ENCODE results near the gene PARP3. TPM values are rescaled to one million over a fixed set of nuclear protein-coding genes. Genes with fewer than 3 reads are reported as not detected.

Gene PARP3
- total and polyA plus RNA-seq, 9 of the 15 experiments (the other 6 are each of a cell fraction or from before 2014, with no cell fraction given), result 0.46 to 6.6 (median 4.5) TPM

DNA sequence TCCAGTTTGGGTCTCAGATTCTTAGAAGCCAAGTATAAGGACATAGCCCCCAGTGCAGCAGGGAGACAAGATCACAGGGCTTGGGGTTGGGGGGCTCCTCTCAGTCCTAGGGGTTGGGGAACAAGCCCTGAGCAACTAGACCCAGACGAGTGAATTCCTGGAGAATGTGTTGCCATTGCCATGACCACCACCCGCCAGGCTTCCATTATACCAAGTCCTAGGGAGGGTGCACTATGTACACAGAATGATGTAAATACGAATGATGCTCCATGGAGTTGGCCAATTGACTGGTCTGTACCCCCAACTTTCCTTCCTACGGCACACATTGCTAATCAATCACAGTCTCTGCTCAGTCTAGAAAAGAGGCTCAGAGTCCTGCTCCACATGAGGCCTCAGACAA lies 47.8 kb upstream of the PARP3 start:
- POLR2A ChIA-PET, result no interaction called here
- H3K27me3 ChIP-seq (ENCODE audit: control insufficient read depth in 2 of 2, insufficient read depth in 2 of 2, low read length in 2 of 2), result peaks cover 4 to 33% of the 10 kb centered on the region in 2 experiments; a peak in 4 of 5 replicates
- H2AFZ ChIP-seq (ENCODE audit: low read depth, low read length), result no peak overlapping the region
- no peaks in the 10 kb centered on the region for H4K20me1 ChIP-seq (replicated peaks; ENCODE audit: control insufficient read depth, insufficient read depth, low read length)
- BruUV-seq (replicated peaks), result no TSS peak
- WGBS (ENCODE audit: insufficient coverage, low coverage, missing lambda C conversion rate), result 3% methylated on average over 4 of the region's 4 CpGs
- TF ChIP-seq ZKSCAN3 (CRISPR knock-in tag; IDR thresholded peaks at IDR 0.05) (no peak), NCOA6 (IDR thresholded peaks at IDR 0.05) (no peak), RFX5 (IDR thresholded peaks at IDR 0.05; ENCODE audit: low read depth, low read length) (no peak), ZNF23 (CRISPR knock-in tag; IDR thresholded peaks at IDR 0.05) (no peak), DMBX1 (CRISPR knock-in tag; IDR thresholded peaks at IDR 0.05; ENCODE audit: borderline replicate concordance) (no peak), RHOXF2B (CRISPR knock-in tag; conservative IDR thresholded peaks at IDR 0.05) (no peak), OTX1 (CRISPR knock-in tag; IDR thresholded peaks at IDR 0.05) (no peak), TGIF2 (CRISPR knock-in tag; IDR thresholded peaks at IDR 0.05) (no peak), RBFOX2 (IDR thresholded peaks at IDR 0.05; ENCODE audit: low read depth, low read length) (no peak), KLF13 (tag; IDR thresholded peaks at IDR 0.05; ENCODE audit: borderline replicate concordance, low read depth) (no peak), KLF1 (tag; IDR thresholded peaks at IDR 0.05) (no peak), PHB (CRISPR knock-in tag; IDR thresholded peaks at IDR 0.05) (no peak), PTBP1 (IDR thresholded peaks at IDR 0.05; ENCODE audit: low read depth, low read length) (no peak), ZFP91 (CRISPR knock-in tag; IDR thresholded peaks at IDR 0.05) (no peak), ESRRA (IDR thresholded peaks at IDR 0.05; ENCODE audit: borderline replicate concordance, low read depth) (no peak), CHD4 (IDR thresholded peaks at IDR 0.05; ENCODE audit: insufficient read depth, insufficient replicate concordance, low read depth, low read length, poor library complexity, severe bottlenecking) (no peak), ZNF699 (CRISPR knock-in tag; IDR thresholded peaks at IDR 0.05; ENCODE audit: insufficient replicate concordance) (no peak)
- TF ChIP-seq, protein P1, sequence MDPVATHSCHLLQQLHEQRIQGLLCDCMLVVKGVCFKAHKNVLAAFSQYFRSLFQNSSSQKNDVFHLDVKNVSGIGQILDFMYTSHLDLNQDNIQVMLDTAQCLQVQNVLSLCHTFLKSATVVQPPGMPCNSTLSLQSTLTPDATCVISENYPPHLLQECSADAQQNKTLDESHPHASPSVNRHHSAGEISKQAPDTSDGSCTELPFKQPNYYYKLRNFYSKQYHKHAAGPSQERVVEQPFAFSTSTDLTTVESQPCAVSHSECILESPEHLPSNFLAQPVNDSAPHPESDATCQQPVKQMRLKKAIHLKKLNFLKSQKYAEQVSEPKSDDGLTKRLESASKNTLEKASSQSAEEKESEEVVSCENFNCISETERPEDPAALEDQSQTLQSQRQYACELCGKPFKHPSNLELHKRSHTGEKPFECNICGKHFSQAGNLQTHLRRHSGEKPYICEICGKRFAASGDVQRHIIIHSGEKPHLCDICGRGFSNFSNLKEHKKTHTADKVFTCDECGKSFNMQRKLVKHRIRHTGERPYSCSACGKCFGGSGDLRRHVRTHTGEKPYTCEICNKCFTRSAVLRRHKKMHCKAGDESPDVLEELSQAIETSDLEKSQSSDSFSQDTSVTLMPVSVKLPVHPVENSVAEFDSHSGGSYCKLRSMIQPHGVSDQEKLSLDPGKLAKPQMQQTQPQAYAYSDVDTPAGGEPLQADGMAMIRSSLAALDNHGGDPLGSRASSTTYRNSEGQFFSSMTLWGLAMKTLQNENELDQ (CRISPR knock-in tag; IDR thresholded peaks at IDR 0.05; ENCODE audit: borderline replicate concordance), result no peak
- TF ChIP-seq, protein P2, sequence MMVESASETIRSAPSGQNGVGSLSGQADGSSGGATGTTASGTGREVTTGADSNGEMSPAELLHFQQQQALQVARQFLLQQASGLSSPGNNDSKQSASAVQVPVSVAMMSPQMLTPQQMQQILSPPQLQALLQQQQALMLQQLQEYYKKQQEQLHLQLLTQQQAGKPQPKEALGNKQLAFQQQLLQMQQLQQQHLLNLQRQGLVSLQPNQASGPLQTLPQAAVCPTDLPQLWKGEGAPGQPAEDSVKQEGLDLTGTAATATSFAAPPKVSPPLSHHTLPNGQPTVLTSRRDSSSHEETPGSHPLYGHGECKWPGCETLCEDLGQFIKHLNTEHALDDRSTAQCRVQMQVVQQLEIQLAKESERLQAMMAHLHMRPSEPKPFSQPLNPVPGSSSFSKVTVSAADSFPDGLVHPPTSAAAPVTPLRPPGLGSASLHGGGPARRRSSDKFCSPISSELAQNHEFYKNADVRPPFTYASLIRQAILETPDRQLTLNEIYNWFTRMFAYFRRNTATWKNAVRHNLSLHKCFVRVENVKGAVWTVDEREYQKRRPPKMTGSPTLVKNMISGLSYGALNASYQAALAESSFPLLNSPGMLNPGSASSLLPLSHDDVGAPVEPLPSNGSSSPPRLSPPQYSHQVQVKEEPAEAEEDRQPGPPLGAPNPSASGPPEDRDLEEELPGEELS (CRISPR knock-in tag; IDR thresholded peaks at IDR 0.05; ENCODE audit: borderline replicate concordance), result no peak
- no peaks in the 10 kb centered on the region for H3K4me1 ChIP-seq (replicated peaks in 1 of 2; ENCODE audit: control insufficient read depth in 2 of 2, insufficient read depth in 2 of 2, low read length in 2 of 2)
- H3K27ac ChIP-seq (ENCODE audit: extremely low read depth, low read depth, low read length), result no peak overlapping the region
- intact Hi-C loops (cut with micrococcal nuclease) (no loop called here), in situ Hi-C loops (cut with MboI) (no loop called here)
- no peak overlapping the region for H3K4me2 ChIP-seq (ENCODE audit: insufficient read depth, low read length)
- H3K79me2 ChIP-seq (ENCODE audit: control insufficient read depth, insufficient read depth, low read length), result no peaks in the 10 kb centered on the region
- no peaks in the 10 kb centered on the region for H3K9me1 ChIP-seq (ENCODE audit: control insufficient read depth, insufficient read depth, low read length)
- H3K36me3 ChIP-seq (ENCODE audit: control insufficient read depth, insufficient read depth, low read length), result no peaks in the 10 kb centered on the region
- CTCF ChIA-PET (ENCODE audit: low intra/inter-chr PET ratio), result no interaction called here
- DNase-seq (ENCODE audit: extremely low read depth in 1 of 4, low spot score in 3 of 4) (no peak), ATAC-seq (no peak), FAIRE-seq (no peak)
- no peak overlapping the region for H3K9ac ChIP-seq (ENCODE audit: insufficient read depth in 1 of 2, low read depth in 2 of 2, low read length in 2 of 2)
- H3K4me3 ChIP-seq, result no peak overlapping the region
- no peaks in the 10 kb centered on the region for H3K9me3 ChIP-seq (replicated peaks; ENCODE audit: control insufficient read depth, insufficient read depth, low read depth, low read length)
